ENCODE results near the gene LSAMP.
"Not testable (repeated sequence)": the region's sequence is repeated elsewhere in the genome, so short reads cannot be mapped to it uniquely, and the experiment has no call there.

The LSAMP gene

GRCh38 chr3:116233711-116234357 lies 211.5 kb downstream of the LSAMP start:
- DNase-seq = peak; percentile 17

- DNase-seq = no peak
These were observed 214.8 kb downstream of the LSAMP start for GRCh38 chr3:116230431-116231020.

GRCh38 chr3:116226266-116226665 lies 219.0 kb downstream of the LSAMP start:
- no peak for DNase-seq

GRCh38 chr3:116216761-116217160 lies 228.5 kb downstream of the LSAMP start:
- DNase-seq = no peak

- DNase-seq = no peak
These were observed 233.4 kb downstream of the LSAMP start for GRCh38 chr3:116211901-116212300.

GRCh38 chr3:116208830-116209229 lies 236.5 kb downstream of the LSAMP start:
- not testable (repeated sequence) for DNase-seq

- DNase-seq = no peak
These were observed 244.2 kb downstream of the LSAMP start for GRCh38 chr3:116200956-116201690.

- no peak for DNase-seq
These were observed 246.2 kb downstream of the LSAMP start for GRCh38 chr3:116199063-116199462.

GRCh38 chr3:116198087-116198486 lies 247.2 kb downstream of the LSAMP start:
- no peak for DNase-seq

- DNase-seq = no peak
These were observed 252.8 kb downstream of the LSAMP start for GRCh38 chr3:116192464-116192863.

GRCh38 chr3:116191409-116191808 lies 253.9 kb downstream of the LSAMP start:
- DNase-seq = no peak

- DNase-seq = no peak
These were observed 255.2 kb downstream of the LSAMP start for GRCh38 chr3:116190095-116190494.

GRCh38 chr3:116188231-116188785 lies 257.0 kb downstream of the LSAMP start:
- no peak for DNase-seq

- no peak for DNase-seq
These were observed 259.2 kb downstream of the LSAMP start for GRCh38 chr3:116186049-116186448.

- DNase-seq = no peak
These were observed 264.1 kb downstream of the LSAMP start for GRCh38 chr3:116181159-116181558.

- peak; percentile 35 for DNase-seq
These were observed 266.2 kb downstream of the LSAMP start for GRCh38 chr3:116179091-116179490.

- no peak for DNase-seq
These were observed 268.2 kb downstream of the LSAMP start for GRCh38 chr3:116176974-116177555.

GRCh38 chr3:116166121-116166520 lies 279.2 kb downstream of the LSAMP start:
- no peak for DNase-seq

GRCh38 chr3:116165641-116166040 lies 279.6 kb downstream of the LSAMP start:
- no peak for DNase-seq

GRCh38 chr3:116165135-116165534 lies 280.2 kb downstream of the LSAMP start:
- DNase-seq = no peak

- no peak for DNase-seq
These were observed 281.2 kb downstream of the LSAMP start for GRCh38 chr3:116164039-116164438.

GRCh38 chr3:116161575-116162525 lies 283.4 kb downstream of the LSAMP start:
- no peak for DNase-seq
